Coronary artery (tissue), 2 donors: ENCODE data around the gene RNF208.

Source experiments
- DNase-seq: peaks from one replicate; pipeline ENCODE4 v3.0.0-alpha.2; 2017; ENCODE audit warnings: low spot score
- H3K27ac ChIP-seq, 2 donors: fragments of 200-600 bp; sonication (generic); one replicate each; pipeline ENCODE4 v1.5.1; 2016 to 2019
- H3K4me3 ChIP-seq: fragments of 200-600 bp; sonication (generic); 2 replicates; pipeline ENCODE4 v1.5.1; 2016; ENCODE audit warnings: mild to moderate bottlenecking, moderate library complexity
- CTCF ChIP-seq: fragments of 200-600 bp; sonication (generic); IDR thresholded peaks from one replicate; pipeline ENCODE4 v1.5.1; 2019; ENCODE audit warnings: antibody characterized with exemption

Gene RNF208

GRCh38 chr9:137231372-137232039 is 9.5 kb upstream of the RNF208 start:
- Histone ChIP-seq H3K4me3 (no peak overlapping the region), H3K27ac (no peak overlapping the region)
- TF ChIP-seq CTCF, result no peak
- DNase-seq, result no peak

- TF ChIP-seq CTCF, result no peak
- Histone ChIP-seq H3K4me3 (no peak within 1 kb of the TSS), H3K27ac (no peak within 1 kb of the TSS)
These were observed 8.8 kb upstream of the RNF208 start, which contains the start of gene SLC34A3 for GRCh38 chr9:137230705-137231371. TSS of gene SLC34A3 (plus strand) at chr9:137230901. CDS start at chr9:137231703, 802 bp downstream.

GRCh38 chr9:137229903-137230704 is 8.1 kb upstream of the RNF208 start:
- H3K27ac ChIP-seq, result no peak overlapping the region
- DNase-seq, result no peak
- no peak overlapping the region for H3K4me3 ChIP-seq

More at GRCh38 chr9:137230705-137231371, 8.8 kb upstream of the RNF208 start, which contains the start of gene SLC34A3:
- DNase-seq, result no peak

GRCh38 chr9:137228968-137229896 is 7.2 kb upstream of the RNF208 start:
- Histone ChIP-seq H3K27ac (no peak overlapping the region), H3K4me3 (no peak overlapping the region)
- DNase-seq, result no peak
- no peak for TF ChIP-seq CTCF

More at GRCh38 chr9:137229903-137230704, 8.1 kb upstream of the RNF208 start:
- TF ChIP-seq CTCF, result no peak

GRCh38 chr9:137228506-137228967 is 6.5 kb upstream of the RNF208 start:
- no peak for TF ChIP-seq CTCF
- DNase-seq, result no peak
- Histone ChIP-seq H3K27ac (no peak overlapping the region), H3K4me3 (no peak overlapping the region)

- Histone ChIP-seq H3K4me3 (no peak overlapping the region), H3K27ac (no peak overlapping the region)
- no peak for TF ChIP-seq CTCF
- no peak for DNase-seq
These were observed 5.9 kb upstream of the RNF208 start for GRCh38 chr9:137227853-137228505.
